ENCODE data around the gene PRKCB. TPM values are rescaled to one million over a fixed set of nuclear protein-coding genes. Genes with fewer than 3 reads are reported as not detected.

Gene PRKCB
- total RNA-seq, 1 donor from 2014 or later: 28.7 TPM

GRCh38 chr16:23979441-23979840 lies 143.7 kb downstream of the PRKCB start:
- H3K36me3 Mint-ChIP-seq (ENCODE audit: low read depth, unreplicated experiment): no peaks in the 10 kb centered on the region
- peaks cover 8% of the 10 kb centered on the region for H3K27me3 Mint-ChIP-seq (ENCODE audit: unreplicated experiment)
- no peak for TF ChIP-seq CTCF (IDR thresholded peaks at IDR 0.05; ENCODE audit: unreplicated experiment)
- peaks cover 10% of the 10 kb centered on the region for H3K4me1 Mint-ChIP-seq (ENCODE audit: unreplicated experiment)
- no peak overlapping the region for H3K4me3 Mint-ChIP-seq (ENCODE audit: unreplicated experiment)
- no peak for DNase-seq (ENCODE audit: low spot score)
- no peak overlapping the region for H3K27ac Mint-ChIP-seq (ENCODE audit: unreplicated experiment)
- H3K9me3 Mint-ChIP-seq (ENCODE audit: unreplicated experiment): no peaks in the 10 kb centered on the region

GRCh38 chr16:23979982-23980381 lies 144.2 kb downstream of the PRKCB start:
- Mint-ChIP-seq H3K9me3 (ENCODE audit: unreplicated experiment) (no peaks in the 10 kb centered on the region), H3K36me3 (ENCODE audit: low read depth, unreplicated experiment) (no peaks in the 10 kb centered on the region), H3K4me3 (ENCODE audit: unreplicated experiment) (no peak overlapping the region), H3K27ac (ENCODE audit: unreplicated experiment) (no peak overlapping the region), H3K27me3 (ENCODE audit: unreplicated experiment) (peaks cover 8% of the 10 kb centered on the region), H3K4me1 (ENCODE audit: unreplicated experiment) (peaks cover 10% of the 10 kb centered on the region)
- no peak for TF ChIP-seq CTCF (IDR thresholded peaks at IDR 0.05; ENCODE audit: unreplicated experiment)
- DNase-seq (ENCODE audit: low spot score): no peak

GRCh38 chr16:23981429-23982399 lies 145.9 kb downstream of the PRKCB start:
- Mint-ChIP-seq H3K9me3 (ENCODE audit: unreplicated experiment) (no peaks in the 10 kb centered on the region), H3K27ac (ENCODE audit: unreplicated experiment) (no peak overlapping the region), H3K4me3 (ENCODE audit: unreplicated experiment) (no peak overlapping the region), H3K27me3 (ENCODE audit: unreplicated experiment) (peaks cover 8% of the 10 kb centered on the region), H3K4me1 (ENCODE audit: unreplicated experiment) (peaks cover 7% of the 10 kb centered on the region), H3K36me3 (ENCODE audit: low read depth, unreplicated experiment) (no peaks in the 10 kb centered on the region)
- no peak for TF ChIP-seq CTCF (IDR thresholded peaks at IDR 0.05; ENCODE audit: unreplicated experiment)
- DNase-seq (ENCODE audit: low spot score): no peak

- DNase-seq (ENCODE audit: low spot score): no peak
- TF ChIP-seq CTCF (IDR thresholded peaks at IDR 0.05; ENCODE audit: unreplicated experiment): no peak
- Mint-ChIP-seq H3K4me3 (ENCODE audit: unreplicated experiment) (no peak overlapping the region), H3K27me3 (ENCODE audit: unreplicated experiment) (peaks cover 5% of the 10 kb centered on the region), H3K9me3 (ENCODE audit: unreplicated experiment) (no peaks in the 10 kb centered on the region), H3K4me1 (ENCODE audit: unreplicated experiment) (peaks cover 6% of the 10 kb centered on the region), H3K27ac (ENCODE audit: unreplicated experiment) (no peak overlapping the region), H3K36me3 (ENCODE audit: low read depth, unreplicated experiment) (no peaks in the 10 kb centered on the region)
These were observed 150.7 kb downstream of the PRKCB start for GRCh38 chr16:23986455-23986854.

GRCh38 chr16:23987443-23987842 lies 151.7 kb downstream of the PRKCB start:
- no peak for TF ChIP-seq CTCF (IDR thresholded peaks at IDR 0.05; ENCODE audit: unreplicated experiment)
- no peaks in the 10 kb centered on the region for H3K9me3 Mint-ChIP-seq (ENCODE audit: unreplicated experiment)
- H3K4me1 Mint-ChIP-seq (ENCODE audit: unreplicated experiment): peaks cover 6% of the 10 kb centered on the region
- no peaks in the 10 kb centered on the region for H3K36me3 Mint-ChIP-seq (ENCODE audit: low read depth, unreplicated experiment)
- no peak overlapping the region for H3K27ac Mint-ChIP-seq (ENCODE audit: unreplicated experiment)
- H3K4me3 Mint-ChIP-seq (ENCODE audit: unreplicated experiment): no peak overlapping the region
- H3K27me3 Mint-ChIP-seq (ENCODE audit: unreplicated experiment): peaks cover 5% of the 10 kb centered on the region
- DNase-seq (ENCODE audit: low spot score): no peak
